GM18873 (cell line): ENCODE results near the gene PKNOX2.

ENCODE experiments used
- ATAC-seq: cut with Tn5 transposase; IDR thresholded peaks from one replicate; pipeline ENCODE4 v1.9.1; 2021; ENCODE audit warnings: mild to moderate bottlenecking, moderate library complexity, moderate number of reproducible peaks; ENCODE audit not compliant: unreplicated experiment, low FRiP score

PKNOX2 gene

DNA sequence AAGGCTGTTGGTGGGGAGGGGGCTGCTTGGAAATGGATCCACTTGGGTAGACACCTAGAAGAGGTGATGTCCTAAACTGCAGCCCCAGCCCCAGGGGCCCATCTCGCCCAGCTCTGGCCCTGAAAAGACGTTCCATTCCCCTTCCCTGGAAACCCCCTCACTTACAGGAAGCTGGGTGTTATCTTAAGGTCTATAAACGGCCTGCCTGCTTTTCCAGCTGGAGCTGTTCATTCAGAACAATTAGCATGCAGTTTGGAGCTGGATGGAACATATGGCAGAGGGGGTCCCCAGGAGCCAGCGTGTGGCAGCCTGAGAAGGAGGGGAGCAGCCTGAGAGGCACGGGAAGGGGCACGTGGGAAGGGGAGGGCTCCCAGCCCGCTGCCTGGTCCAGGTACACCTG lies 139.6 kb downstream of the PKNOX2 start:
- ATAC-seq, result no peak

DNA sequence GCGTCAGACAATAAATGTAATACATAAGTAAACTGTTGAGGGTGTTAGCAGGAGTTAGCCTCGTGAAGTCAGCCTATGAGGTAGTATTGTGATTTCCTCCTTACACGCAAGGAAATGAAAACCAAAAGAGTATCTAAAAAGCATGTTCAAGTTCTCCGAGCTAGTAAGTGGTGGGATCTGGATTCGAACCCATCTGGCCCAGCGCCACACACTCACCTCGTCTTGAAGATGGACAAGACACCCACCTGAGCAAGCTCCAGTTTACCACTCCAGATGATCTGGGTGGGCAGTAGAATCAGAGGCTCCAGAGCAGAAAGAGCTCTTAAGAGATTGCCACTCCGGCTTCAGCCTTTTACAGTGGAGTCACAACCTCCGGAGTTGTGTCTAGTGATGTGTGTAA lies 140.3 kb downstream of the PKNOX2 start:
- ATAC-seq, result no peak

DNA sequence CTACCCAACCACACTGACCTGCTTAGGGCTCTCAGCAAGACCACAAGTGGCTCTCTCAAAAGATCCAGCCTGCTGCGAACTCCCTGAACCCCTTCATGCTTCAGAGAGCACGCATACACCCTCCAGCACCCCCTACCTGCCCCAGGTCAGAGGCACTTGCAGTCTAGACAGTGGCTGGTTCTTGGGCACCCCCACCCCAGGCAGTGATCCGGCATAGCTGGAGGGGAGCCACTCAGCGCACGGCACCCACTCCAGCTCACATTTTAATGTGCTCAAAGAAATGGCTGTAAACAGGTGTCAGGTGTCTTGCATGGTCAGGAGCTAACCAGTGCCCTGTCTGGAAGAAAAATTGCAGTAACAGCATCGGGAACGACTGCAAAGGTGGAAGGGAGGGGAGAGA lies 140.8 kb downstream of the PKNOX2 start:
- ATAC-seq, result no peak

DNA sequence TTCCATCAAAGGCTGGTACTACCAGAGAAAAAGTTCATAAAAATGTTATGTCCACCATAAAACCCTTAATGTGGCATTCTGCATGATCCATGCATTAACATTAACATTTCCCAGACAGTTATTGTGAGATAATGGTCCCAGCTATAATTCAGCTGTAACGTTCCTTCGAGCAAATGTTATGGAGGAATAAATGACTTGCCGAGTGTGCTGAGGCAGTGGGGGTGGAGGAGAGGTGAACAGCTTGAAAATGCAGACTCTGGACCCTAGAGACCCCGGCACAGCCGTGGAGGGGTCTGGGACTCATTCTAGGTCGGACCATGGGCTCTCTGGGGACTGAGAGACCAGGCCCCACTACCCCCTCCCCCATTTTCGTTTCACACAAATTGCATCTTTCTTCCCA lies 141.9 kb downstream of the PKNOX2 start:
- ATAC-seq, result no peak

DNA sequence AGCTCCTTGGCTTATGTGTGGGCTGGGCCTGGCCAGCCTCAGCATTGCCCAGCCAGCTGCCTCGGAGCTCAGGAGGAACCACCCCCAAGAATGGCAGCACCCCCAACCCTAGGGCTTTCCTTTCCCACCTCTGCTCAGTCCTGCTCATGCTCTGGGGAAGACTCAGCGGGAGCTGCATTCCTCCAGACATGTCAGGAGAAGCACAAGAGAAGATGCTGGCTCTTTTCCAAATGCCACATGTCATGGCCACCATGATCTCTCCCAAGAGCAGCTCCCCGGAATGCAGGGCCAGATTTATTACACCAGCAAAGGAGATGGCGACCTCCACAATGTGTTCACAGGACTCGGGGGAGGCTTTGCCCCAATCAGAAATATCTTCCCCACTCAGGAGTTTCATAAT lies 143.7 kb downstream of the PKNOX2 start:
- ATAC-seq, result no peak

DNA sequence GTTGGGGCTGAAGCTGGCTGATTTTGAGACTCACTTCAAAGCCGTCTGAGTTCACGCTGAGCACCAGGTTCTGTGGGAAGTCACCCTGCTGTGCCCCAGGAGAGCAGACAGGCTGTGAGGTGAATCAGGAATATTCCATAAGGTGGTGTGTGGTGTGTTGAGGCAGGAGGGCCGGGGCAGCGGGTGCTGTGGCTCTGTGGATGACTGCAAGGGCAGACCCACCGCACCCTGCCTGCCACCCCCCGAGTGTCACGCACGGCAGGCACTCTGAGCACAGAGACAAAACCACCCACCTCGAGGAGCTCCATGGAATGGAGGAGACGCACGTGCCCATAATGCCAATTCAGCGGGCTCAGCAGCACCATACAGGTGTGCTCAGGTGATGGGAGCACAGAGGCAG lies 147.8 kb downstream of the PKNOX2 start:
- no peak for ATAC-seq

DNA sequence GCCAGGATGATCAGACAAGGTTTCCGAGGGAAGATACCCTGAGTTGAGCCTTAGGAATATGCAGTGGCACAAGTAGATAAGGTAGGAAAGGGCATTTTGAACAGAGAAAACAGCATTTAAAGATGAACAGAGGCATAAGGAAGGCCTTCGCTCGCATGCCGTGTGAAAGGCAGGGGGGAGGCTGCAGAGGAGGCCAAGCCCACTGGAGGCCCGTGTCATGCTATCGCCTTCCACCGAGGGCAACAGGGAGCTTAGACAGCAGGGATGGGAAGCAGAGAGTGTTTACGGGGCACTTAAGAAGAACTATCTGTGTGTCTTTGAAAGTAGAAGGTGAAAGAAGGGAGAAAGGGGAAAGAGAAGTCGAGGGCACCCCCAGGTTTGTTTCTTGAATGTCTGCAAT lies 148.3 kb downstream of the PKNOX2 start:
- no peak for ATAC-seq

DNA sequence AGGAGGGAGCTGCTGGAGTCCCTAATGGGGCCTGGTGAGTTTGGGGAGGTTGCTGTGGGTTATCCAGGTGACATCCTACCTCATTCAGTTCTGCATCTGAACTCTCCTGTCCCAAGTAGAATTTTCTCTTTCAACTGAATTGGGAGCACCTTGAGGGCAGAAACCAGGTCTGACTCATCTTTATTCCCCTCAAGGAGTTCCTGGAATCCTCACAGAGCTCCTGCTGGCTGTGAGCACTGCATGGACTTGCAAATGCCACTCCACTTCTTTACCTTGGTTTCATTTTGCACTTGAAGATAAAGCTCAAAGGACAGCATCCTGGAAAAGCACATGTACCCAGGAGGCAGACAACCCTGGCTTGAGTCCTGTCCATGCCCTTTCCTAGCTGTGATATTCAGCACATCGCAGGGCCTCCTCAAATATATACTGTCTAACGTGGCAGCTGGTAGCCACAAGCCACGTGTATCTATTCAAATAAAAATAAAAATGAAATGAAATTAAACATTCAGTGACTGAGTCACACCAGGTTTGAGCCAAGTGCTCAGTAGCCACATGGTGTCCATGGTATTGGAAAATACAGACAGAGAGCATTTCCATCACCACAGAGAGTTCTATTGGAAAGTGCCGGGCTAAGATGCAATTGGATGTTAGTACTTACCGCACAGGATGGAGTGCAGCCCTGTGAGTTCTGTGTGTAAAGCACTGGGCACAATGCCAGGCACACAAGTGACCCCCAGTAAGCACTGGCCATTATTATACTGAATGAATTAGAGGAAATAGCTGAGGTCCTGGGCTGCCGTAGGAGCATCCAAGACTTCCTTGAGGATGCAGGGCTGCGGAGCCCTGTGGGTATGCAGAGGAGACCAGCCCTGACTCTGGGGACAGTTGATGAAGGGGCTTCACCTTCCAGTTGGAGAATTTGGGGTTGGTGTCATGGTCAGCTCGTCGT lies 149.0 kb downstream of the PKNOX2 start:
- no peak for ATAC-seq

DNA sequence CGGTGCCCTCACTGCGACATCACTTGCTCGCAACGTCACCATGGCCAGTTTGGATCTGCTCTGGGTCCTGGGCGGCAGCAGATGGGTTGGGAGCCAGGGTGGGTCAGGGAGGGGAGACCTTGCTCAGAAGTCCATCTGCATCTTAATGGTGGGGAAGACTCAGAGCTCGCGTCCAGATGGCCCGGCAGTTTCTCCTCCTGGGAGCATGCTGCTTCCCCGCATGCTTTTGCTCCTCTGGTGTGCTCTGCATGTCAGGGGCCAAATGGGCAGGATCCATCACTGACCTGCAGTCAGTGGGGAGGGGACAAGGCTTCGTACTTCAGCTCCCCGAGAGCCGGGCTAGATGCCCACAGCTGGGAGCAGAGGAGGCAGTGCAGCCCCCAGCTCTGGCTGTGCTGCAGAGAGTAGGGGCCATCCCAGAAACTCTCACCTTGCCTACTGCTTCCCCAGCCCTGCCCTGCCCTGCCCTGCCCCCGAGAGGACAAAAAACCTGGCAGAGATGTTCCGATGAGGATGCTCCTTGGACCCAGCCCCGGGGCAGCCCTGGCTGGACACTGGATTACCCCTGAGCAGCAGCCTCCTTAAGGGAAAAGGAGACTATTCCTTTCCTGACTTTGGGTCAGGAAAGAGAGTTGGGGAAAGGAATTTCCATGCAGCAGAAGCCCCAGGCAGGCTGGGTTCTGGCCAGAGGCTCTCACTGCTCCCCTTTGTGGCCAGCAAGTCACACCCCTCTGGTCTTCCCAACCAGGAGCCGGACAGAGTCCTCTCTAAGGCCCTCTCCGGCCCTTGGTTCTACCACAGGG lies 149.9 kb downstream of the PKNOX2 start:
- ATAC-seq, result no peak

DNA sequence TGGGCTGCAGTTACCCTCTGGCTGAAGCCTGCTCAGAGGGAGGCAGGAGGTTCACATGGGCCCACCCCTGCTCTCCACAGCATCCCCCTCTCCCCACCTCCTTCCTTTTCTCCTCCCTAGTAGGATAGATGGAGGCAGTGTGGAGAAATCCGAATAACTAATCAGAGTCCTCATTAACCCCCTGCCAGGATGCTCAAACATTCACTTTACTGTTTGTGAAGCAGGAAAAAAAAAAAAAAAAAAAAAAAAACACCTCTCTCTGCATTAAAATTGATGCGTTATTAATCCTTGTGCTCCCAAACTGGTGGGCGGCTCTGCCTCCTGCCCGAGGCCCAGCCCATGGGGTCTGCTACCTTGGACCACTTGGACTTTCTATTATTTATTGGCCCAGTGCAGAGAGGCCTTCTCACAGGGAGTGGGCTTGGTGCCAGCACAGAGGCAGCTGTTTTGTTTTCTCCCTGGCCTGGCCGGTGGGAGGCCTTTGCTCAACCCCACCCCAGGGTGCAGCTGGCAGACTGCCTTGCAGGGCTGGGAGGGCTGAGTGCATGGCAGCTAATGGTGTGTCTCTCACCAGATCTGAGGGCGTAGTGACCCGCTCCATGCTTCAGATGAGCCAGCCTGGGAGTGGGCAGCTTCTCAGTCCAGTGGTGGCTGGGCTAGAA lies 150.7 kb downstream of the PKNOX2 start:
- ATAC-seq, result no peak

DNA sequence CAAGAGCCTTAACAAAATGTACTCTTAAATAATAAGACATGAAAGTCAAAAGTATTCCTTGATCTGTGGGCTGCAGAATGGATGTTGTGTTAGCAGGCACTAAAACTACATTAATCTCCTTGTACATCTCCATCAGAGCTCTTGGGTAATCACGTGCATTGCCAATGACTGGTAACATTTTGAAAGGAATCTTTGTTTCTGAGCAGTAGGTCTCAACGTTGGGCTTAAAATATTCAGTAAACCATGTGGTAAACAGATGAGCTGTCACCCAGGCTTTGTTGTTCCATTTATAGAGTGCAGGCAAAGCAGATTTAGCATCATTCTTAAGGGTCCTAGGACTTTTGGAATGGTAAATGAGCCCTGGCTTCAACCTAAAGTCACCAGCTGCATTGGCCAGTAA lies 152.9 kb downstream of the PKNOX2 start:
- ATAC-seq, result no peak

DNA sequence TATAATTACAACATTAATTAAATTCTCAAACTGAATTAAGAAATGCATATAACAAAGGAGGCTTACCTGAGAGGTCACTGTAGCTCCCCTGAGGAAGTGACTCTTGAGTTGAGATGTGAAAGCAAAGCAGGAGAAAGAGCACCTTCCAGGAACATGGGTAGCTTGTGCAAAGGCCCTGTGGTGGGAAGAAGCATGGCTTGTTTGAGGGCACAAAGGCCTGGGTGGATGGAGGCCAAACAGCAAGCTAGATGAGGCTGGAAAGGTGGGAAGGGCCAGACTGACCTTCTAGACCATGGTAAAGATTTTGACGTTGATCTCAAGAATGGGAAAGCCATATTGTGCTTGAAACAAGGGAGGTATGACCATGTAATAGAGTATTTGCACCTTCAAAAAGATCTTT lies 155.1 kb downstream of the PKNOX2 start:
- ATAC-seq, result no peak

DNA sequence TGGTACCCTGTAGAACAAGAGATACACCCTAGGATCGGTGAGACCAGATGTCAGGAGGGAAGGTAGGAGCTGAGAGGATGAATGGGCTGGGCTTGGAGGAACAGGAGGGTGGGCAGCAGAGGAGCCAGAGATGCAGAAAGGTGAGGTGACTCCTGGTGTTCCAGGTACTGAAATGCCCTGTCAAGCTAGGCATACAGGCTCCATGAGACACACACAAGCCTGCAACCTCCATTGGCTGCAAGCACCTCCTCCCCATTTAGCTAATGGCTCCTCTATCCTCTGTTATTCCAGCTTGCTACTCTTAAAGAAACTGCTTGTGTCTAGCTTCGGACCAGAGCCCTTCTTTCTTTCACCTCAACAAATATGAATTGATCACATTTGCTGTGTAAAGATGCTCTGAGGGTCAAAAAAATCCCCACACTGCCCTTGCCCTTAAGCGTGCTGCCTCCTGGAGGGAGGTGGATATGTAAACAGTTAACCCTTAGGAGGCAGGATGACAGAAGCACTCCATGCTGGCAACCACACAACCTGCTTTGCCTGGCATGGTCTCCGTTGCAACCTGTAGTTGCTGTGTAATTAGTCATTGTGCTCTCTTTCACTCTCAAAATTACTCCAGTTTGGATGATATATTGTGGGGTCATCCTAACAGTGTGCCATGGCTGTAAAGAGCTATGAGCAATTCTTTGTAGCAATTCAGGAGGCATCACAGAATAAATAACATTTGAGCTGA lies 156.0 kb downstream of the PKNOX2 start:
- ATAC-seq, result no peak

DNA sequence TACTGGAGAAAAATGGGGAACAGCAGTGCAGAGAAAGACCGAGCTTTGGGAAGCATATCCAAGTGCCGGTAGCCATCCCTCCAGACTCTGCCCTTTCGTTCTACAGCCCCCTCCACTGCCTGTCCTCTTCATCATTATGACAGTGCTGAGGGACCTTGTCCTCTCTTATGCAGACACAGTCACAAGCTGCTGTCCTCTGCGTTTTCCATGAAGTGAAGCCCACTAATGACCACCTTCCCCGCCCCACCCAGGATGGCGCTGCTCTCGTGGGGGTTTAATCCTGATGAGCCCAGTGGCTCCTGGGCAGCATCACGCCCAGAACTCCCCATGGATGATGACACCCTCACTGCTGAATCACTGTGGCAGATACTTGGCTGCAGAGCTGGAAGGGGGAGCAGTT lies 157.7 kb downstream of the PKNOX2 start:
- ATAC-seq, result no peak

DNA sequence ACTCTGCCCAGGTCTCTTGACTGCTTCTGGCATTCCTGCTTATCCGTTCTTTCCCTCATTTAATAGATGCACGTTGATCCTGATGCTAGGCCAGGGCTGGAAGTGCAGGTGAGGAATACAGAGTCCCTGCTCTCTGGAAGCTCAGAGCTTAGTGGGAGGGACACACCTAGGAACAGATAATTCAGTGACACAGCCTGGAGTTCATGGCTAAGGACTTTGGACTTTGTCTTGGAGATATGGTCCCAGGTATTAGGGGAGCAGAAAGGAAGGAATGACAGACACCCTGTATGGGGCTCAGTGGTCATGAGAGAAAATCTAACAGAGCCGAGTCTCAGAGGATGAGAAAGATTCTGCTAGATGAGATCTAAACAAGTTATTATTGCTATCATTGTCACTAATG lies 160.6 kb downstream of the PKNOX2 start:
- no peak for ATAC-seq

DNA sequence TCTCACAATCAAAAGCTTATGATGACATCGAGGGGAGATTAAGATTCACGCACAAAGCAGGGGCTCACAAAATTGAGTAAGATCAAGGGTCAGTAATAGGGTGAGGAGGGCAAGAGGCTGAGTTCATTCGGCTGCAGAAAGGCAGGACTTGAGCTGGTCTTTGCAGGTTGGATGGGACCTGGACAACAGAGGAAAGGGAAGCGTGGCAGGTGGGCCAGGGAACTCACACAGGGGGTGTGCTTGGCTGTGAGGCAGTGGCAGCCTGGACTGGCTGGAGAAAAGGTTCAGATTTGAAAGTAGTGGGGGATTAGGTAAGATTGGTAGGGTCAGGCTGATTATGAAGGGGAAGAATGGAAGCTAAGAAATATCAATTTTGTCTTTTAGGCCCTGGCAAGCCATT lies 161.6 kb downstream of the PKNOX2 start:
- ATAC-seq, result no peak

DNA sequence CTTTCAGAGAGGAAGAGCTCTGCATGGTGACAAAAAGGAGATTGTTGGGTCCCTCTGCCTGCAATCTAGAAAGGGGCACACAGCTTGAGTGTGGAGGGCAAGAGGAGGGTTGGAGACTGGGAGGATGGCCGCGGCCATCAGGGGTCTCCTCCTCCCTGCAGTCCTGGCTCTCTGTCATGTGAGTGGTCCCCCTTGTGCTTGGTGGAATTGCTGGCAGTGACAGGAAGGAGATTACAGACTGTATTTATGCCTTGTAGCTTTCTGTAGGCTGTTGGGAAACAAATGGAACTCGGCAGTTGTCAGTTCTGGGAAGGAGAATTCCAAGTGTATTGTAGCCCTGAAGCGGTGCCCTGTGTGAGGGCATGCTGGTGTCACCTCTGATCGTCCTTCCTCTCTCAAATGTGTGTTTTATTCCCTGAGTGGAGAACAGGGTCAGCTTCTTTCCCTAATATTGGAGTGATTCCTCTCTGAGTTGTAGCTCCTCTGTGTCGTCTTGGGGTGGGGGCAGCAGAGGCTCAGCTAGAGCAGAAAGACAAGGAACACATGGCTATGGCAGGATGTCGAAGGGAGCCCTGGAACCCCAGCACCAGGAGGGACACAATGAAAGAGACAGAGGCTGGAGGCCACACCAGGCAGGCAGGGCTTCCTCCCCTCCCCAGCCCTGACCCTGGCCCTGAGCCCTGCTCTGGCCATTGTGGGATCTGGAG lies 163.1 kb downstream of the PKNOX2 start:
- ATAC-seq, result no peak

DNA sequence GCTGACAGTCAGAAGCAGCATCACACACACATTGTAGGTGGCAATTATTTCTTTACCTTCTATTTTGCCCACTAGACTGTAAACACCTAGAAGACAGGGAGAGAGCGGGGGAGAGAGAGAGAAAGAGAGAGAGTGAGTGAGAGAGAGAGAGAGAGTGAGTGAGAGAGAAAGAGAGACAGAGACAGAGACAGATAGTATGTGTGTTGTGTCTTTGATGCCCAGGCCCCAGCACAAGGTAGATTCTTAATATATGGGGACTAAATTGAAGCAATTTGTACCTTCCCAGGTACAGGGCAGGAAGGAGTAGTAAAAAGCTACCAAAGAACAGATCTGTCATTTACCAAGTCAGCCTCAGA lies 163.7 kb downstream of the PKNOX2 start:
- no peak for ATAC-seq

DNA sequence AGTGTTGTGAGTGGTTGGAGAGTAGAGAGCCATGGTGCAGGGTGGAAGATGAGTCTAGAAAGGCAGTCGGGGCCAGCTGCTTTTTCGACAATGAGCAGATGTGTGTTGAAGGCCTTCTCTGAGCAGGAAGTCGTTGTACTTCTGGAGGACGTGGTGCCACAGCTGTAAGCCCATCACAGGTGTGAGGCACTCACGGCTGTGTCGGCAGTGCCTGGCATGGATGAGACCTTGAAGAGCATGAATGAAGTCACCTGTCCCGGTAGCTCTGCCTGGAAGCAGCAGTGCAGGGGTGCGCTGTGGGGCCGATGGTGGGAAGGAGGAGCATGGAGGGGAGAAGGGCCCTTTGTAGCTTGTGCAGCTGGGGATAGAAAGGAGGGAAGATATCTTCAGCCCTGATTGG lies 165.2 kb downstream of the PKNOX2 start:
- no peak for ATAC-seq
